Neural cell (in vitro differentiated cells): Measurements from ENCODE around the gene ASPDH. TPM values are rescaled to one million over a fixed set of nuclear protein-coding genes. Genes with fewer than 3 reads are reported as not detected.

Experiments used
- H2AFZ ChIP-seq: fragments of 200-600, 300-800 bp; sonication (generic), shearing (Covaris generic); 2 replicates; pipeline ENCODE4 v1.6.0; 2014; ENCODE audit warnings: low read depth, mild to moderate bottlenecking, antibody characterized with exemption, low read length, moderate library complexity
- H3F3A ChIP-seq: fragments of 200-600 bp; shearing (Covaris generic); 2 replicates; pipeline ENCODE4 v1.6.1; 2016; ENCODE audit warnings: mild to moderate bottlenecking, moderate library complexity, mixed read lengths, antibody characterized with exemption, low read length; ENCODE audit not compliant: insufficient read depth, poor library complexity, severe bottlenecking
- H3K27ac ChIP-seq: fragments of 200-600, 300-800 bp; sonication (generic), shearing (Covaris generic); 2 replicates; pipeline ENCODE4 v1.5.1; 2014; ENCODE audit warnings: mild to moderate bottlenecking, low read length, moderate library complexity
- H3K27me3 ChIP-seq: fragments of 300-800, 200-600 bp; sonication (generic), shearing (Covaris generic); 2 replicates; pipeline ENCODE4 v1.6.0; 2014; ENCODE audit warnings: mild to moderate bottlenecking, low read depth, low read length, moderate library complexity; ENCODE audit not compliant: insufficient read depth
- H3K36me3 ChIP-seq: fragments of 300-800, 200-600 bp; sonication (generic), shearing (Covaris generic); 2 replicates; pipeline ENCODE4 v1.5.1; 2014; ENCODE audit warnings: mild to moderate bottlenecking, antibody characterized with exemption, low read length, moderate library complexity; ENCODE audit not compliant: insufficient read depth
- H3K4me2 ChIP-seq: fragments of 300-800, 200-600 bp; sonication (generic), shearing (Covaris generic); 2 replicates; pipeline ENCODE4 v1.6.0; 2014; ENCODE audit warnings: mild to moderate bottlenecking, low read length
- H3K4me3 ChIP-seq: fragments of 300-800, 200-600 bp; sonication (generic), shearing (Covaris generic); 2 replicates; pipeline ENCODE4 v1.5.1; 2014; ENCODE audit warnings: mild to moderate bottlenecking, low read length, moderate library complexity
- H3K79me2 ChIP-seq: fragments of 200-600 bp; shearing (Covaris generic); replicated peaks from 2 replicates; pipeline ENCODE4 v1.6.0; 2014; ENCODE audit warnings: mild to moderate bottlenecking, low read length, moderate library complexity; ENCODE audit not compliant: insufficient read depth
- H3K9ac ChIP-seq: fragments of 300-800, 200-600 bp; sonication (generic), shearing (Covaris generic); 2 replicates; pipeline ENCODE4 v1.6.1; 2016; ENCODE audit warnings: mild to moderate bottlenecking, low read length, mixed read lengths
- H3K9me2 ChIP-seq: fragments of 200-600 bp; shearing (Covaris generic); 2 replicates; pipeline ENCODE4 v1.6.1; 2016; ENCODE audit warnings: mild to moderate bottlenecking, low read length, mixed read lengths; ENCODE audit not compliant: insufficient read depth
- H3K9me3 ChIP-seq: fragments of 200-600, 300-800 bp; sonication (generic), shearing (Covaris generic); 2 replicates; pipeline ENCODE4 v1.6.1; 2016; ENCODE audit warnings: mild to moderate bottlenecking, mixed run types, low read length, moderate library complexity, mixed read lengths
- H4K20me1 ChIP-seq: fragments of 200-600 bp; shearing (Covaris generic); 2 replicates; pipeline ENCODE4 v1.6.1; 2016; ENCODE audit warnings: mild to moderate bottlenecking, mixed run types; ENCODE audit not compliant: insufficient read depth
- EP300 ChIP-seq: fragments of 450-650 bp; conservative IDR thresholded peaks from 2 replicates; pipeline ENCODE4 v1.6.1; 2014; ENCODE audit warnings: antibody characterized with exemption, mild to moderate bottlenecking, moderate library complexity; ENCODE audit not compliant: poor library complexity, severe bottlenecking
- EZH2 ChIP-seq: fragments of 200-600, 300-800 bp; shearing (Covaris generic), sonication (generic); IDR thresholded peaks from 2 replicates; pipeline ENCODE4 v1.6.1; 2014; ENCODE audit warnings: antibody characterized with exemption, low read length, borderline replicate concordance, mild to moderate bottlenecking; ENCODE audit not compliant: insufficient read depth, poor library complexity, severe bottlenecking
- MXI1 ChIP-seq: fragments of 450-650 bp; conservative IDR thresholded peaks from 2 replicates; pipeline ENCODE4 v1.6.1; 2014; ENCODE audit warnings: antibody characterized with exemption, mild to moderate bottlenecking; ENCODE audit not compliant: poor library complexity, severe bottlenecking
- POLR2AphosphoS5 ChIP-seq: IDR thresholded peaks from 2 replicates; pipeline ENCODE4 v1.6.1; 2012
- RAD21 ChIP-seq: fragments of 450-650 bp; conservative IDR thresholded peaks from 2 replicates; pipeline ENCODE4 v1.6.1; 2014; ENCODE audit warnings: antibody characterized with exemption, mild to moderate bottlenecking, moderate library complexity
- SMC3 ChIP-seq: fragments of 450-650 bp; conservative IDR thresholded peaks from 2 replicates; pipeline ENCODE4 v1.6.1; 2014; ENCODE audit warnings: antibody characterized with exemption, mild to moderate bottlenecking, moderate library complexity; ENCODE audit not compliant: poor library complexity
- TAF1 ChIP-seq: IDR thresholded peaks from 2 replicates; pipeline ENCODE4 v1.6.1; 2012; ENCODE audit warnings: low read depth
- polyA plus RNA-seq: library from polyadenylated mRNA; depleted of rRNA; stranded (reverse); fragments of >200 nt; gene quantifications from 2 replicates; pipeline ENCODE4 v1.2.3, GENCODE V29; 2014
- TF ChIP-seq, protein P1 (sequence below): IDR thresholded peaks from 2 replicates; pipeline ENCODE4 v1.6.1; 2012; ENCODE audit warnings: borderline replicate concordance
- TF ChIP-seq, protein P2 (sequence below): fragments of 450-650 bp; IDR thresholded peaks from 2 replicates; pipeline ENCODE4 v1.5.1; 2014; ENCODE audit warnings: antibody characterized with exemption, mild to moderate bottlenecking, moderate library complexity; ENCODE audit not compliant: poor library complexity, severe bottlenecking

Gene ASPDH
- polyA plus RNA-seq, 1 donor from 2014 or later: not detected

DNA sequence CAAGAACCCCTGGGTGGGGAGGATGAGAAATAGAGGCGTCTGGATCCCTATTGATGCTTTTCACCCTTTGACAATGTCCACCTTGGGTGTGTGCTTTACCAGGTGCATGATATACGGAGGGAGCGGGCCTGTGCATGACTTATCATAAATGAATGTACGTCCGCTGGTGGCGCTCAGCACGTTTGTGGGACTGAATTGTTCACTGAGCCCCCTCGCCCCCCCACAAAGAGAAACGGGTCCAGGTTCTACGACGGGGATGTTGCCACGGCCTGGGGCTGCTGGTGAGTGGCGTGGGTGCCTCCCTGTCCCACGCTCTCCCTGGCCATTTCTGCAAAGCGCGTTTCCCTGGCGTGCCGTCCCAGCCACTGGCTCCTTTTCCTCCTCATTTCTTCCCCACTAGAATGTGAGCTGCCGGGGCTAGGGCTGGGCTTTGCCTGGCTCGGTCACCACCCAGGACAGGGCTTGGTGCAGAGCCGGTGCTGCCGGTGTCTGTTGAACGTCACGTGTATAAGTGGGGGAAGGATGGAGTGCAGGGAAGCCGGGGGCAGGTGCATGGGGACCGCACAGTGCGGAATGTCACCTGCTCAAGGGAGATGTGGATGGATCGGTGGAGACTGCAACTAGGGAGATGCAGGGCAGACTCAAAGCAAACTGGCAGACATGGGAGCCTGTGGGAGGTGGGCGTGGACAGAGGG is 33.0 kb upstream of the ASPDH start:
- H4K20me1 ChIP-seq: peaks cover 13% of the 10 kb centered on the region
- H3K4me3 ChIP-seq: no peak overlapping the region
- no peaks in the 10 kb centered on the region for H3K36me3 ChIP-seq
- no peak overlapping the region for H2AFZ ChIP-seq
- TF ChIP-seq, protein P1, sequence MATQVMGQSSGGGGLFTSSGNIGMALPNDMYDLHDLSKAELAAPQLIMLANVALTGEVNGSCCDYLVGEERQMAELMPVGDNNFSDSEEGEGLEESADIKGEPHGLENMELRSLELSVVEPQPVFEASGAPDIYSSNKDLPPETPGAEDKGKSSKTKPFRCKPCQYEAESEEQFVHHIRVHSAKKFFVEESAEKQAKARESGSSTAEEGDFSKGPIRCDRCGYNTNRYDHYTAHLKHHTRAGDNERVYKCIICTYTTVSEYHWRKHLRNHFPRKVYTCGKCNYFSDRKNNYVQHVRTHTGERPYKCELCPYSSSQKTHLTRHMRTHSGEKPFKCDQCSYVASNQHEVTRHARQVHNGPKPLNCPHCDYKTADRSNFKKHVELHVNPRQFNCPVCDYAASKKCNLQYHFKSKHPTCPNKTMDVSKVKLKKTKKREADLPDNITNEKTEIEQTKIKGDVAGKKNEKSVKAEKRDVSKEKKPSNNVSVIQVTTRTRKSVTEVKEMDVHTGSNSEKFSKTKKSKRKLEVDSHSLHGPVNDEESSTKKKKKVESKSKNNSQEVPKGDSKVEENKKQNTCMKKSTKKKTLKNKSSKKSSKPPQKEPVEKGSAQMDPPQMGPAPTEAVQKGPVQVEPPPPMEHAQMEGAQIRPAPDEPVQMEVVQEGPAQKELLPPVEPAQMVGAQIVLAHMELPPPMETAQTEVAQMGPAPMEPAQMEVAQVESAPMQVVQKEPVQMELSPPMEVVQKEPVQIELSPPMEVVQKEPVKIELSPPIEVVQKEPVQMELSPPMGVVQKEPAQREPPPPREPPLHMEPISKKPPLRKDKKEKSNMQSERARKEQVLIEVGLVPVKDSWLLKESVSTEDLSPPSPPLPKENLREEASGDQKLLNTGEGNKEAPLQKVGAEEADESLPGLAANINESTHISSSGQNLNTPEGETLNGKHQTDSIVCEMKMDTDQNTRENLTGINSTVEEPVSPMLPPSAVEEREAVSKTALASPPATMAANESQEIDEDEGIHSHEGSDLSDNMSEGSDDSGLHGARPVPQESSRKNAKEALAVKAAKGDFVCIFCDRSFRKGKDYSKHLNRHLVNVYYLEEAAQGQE: no peak
- TF ChIP-seq MXI1 (no peak), RAD21 (no peak), POLR2AphosphoS5 (no peak), SMC3 (no peak), EZH2 (no peak), TAF1 (no peak), EP300 (no peak)
- TF ChIP-seq, protein P2, sequence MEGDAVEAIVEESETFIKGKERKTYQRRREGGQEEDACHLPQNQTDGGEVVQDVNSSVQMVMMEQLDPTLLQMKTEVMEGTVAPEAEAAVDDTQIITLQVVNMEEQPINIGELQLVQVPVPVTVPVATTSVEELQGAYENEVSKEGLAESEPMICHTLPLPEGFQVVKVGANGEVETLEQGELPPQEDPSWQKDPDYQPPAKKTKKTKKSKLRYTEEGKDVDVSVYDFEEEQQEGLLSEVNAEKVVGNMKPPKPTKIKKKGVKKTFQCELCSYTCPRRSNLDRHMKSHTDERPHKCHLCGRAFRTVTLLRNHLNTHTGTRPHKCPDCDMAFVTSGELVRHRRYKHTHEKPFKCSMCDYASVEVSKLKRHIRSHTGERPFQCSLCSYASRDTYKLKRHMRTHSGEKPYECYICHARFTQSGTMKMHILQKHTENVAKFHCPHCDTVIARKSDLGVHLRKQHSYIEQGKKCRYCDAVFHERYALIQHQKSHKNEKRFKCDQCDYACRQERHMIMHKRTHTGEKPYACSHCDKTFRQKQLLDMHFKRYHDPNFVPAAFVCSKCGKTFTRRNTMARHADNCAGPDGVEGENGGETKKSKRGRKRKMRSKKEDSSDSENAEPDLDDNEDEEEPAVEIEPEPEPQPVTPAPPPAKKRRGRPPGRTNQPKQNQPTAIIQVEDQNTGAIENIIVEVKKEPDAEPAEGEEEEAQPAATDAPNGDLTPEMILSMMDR: no peak
- H3K9ac ChIP-seq: no peak overlapping the region
- H3K27ac ChIP-seq: no peak overlapping the region
- H3K4me2 ChIP-seq: no peak overlapping the region
- no peaks in the 10 kb centered on the region for H3K27me3 ChIP-seq
- H3F3A ChIP-seq: no peaks in the 10 kb centered on the region
- H3K9me2 ChIP-seq: no peaks in the 10 kb centered on the region
- no peaks in the 10 kb centered on the region for H3K9me3 ChIP-seq
- peaks cover 38% of the 10 kb centered on the region for H3K79me2 ChIP-seq

DNA sequence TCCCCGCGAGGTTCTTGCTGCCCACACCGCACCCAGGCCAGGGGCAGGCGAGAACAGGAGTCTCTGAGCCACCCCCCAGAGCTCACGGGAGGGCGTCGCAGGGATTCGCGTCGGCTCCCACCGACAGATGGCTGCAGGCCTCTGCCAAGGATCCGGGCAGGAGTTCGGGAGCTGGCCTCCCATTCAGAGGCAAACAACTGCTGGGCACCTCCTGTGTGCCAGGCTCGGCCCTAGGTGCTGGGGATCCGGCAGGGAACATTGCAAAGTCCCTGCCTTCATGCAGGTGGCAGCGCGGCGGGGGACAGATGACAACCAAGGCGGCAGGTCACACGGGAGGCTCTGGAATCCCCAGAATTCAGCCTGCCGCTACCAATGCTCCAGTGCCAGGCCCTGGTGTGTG is 29.2 kb upstream of the ASPDH start:
- TF ChIP-seq RAD21: no peak
- TF ChIP-seq TAF1: no peak
- H3F3A ChIP-seq: no peaks in the 10 kb centered on the region
- no peak overlapping the region for H3K4me2 ChIP-seq
- no peaks in the 10 kb centered on the region for H3K9me3 ChIP-seq
- no peak overlapping the region for H2AFZ ChIP-seq
- no peaks in the 10 kb centered on the region for H3K36me3 ChIP-seq
- no peak overlapping the region for H3K4me3 ChIP-seq
- H4K20me1 ChIP-seq: peaks cover under 1% of the 10 kb centered on the region
- H3K27ac ChIP-seq: no peak overlapping the region
- H3K79me2 ChIP-seq: peaks cover 21% of the 10 kb centered on the region
- H3K27me3 ChIP-seq: no peaks in the 10 kb centered on the region
- H3K9me2 ChIP-seq: no peaks in the 10 kb centered on the region
- H3K9ac ChIP-seq: no peak overlapping the region
